GM18870 (cell line): ENCODE data around the gene DPP10.

Source experiments
- ATAC-seq: cut with Tn5 transposase; IDR thresholded peaks from one replicate; pipeline ENCODE4 v1.9.1; 2021; ENCODE audit warnings: moderate library complexity; ENCODE audit not compliant: unreplicated experiment

DPP10 gene

GRCh38 chr2:114789989-114790388 lies 347.5 kb downstream of the DPP10 start:
- ATAC-seq, result no peak

- no peak for ATAC-seq
These were observed 355.1 kb downstream of the DPP10 start for GRCh38 chr2:114797540-114797939.

GRCh38 chr2:114797942-114798341 lies 355.5 kb downstream of the DPP10 start:
- ATAC-seq, result no peak

GRCh38 chr2:114800371-114800770 lies 357.9 kb downstream of the DPP10 start:
- no peak for ATAC-seq

GRCh38 chr2:114805195-114805594 lies 362.8 kb downstream of the DPP10 start:
- no peak for ATAC-seq

GRCh38 chr2:114810092-114810491 lies 367.7 kb downstream of the DPP10 start:
- ATAC-seq, result no peak

DNA sequence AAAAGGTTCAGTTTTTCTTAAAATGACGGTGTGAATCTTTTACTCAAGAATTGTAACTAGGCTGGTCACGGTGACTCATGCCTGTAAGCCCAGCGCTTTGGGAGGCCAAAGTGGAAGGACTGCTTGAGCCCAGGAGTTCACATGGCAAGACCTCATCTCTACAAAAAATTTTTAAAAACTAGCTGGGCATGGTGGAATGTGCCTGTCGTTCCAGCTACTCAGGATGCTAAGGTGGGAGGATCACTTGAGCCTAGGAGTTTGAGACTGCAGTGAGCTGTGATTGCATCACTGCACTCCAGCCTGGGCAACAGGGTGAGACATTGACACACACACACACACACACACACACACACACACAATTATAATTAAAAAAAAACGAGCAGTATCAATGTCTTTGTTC lies 369.8 kb downstream of the DPP10 start:
- ATAC-seq, result no peak

DNA sequence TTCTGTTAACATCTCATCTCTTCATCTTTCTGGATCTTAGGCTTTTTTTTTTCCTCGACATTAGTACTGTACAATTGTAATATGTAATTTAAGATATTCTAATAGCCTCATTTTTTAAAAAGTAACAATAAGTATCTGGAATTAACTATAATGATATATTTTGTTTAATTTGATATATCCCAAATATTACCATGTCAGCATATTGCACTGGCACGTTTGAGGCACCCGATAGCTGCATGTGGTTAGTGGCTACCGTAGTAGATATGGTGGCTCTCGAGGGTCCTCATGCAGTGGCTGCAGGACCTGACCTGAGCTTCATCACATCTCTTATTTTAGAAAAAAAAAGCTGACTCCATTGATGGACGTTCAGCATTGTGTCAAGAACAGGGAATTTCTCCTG lies 371.9 kb downstream of the DPP10 start:
- ATAC-seq, result no peak

DNA sequence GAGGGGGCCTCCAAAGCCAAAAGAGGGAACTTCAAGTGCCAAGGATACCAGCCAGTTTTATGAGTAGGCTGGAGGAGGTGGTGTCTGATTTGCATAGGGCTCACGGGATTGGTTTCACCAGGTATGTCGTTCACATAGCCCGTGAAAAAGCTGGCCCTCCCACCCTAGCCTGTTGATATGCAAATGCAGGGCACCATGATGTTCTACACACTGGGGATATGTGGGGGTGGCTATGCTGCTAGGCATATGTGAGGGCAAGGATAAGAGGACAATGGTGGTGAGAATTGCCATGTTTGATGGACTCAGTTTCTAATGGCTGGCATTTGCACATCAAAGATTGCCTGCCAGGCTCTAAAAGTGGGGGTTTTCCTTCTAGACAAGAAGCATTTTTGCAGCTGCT lies 378.6 kb downstream of the DPP10 start:
- no peak for ATAC-seq

DNA sequence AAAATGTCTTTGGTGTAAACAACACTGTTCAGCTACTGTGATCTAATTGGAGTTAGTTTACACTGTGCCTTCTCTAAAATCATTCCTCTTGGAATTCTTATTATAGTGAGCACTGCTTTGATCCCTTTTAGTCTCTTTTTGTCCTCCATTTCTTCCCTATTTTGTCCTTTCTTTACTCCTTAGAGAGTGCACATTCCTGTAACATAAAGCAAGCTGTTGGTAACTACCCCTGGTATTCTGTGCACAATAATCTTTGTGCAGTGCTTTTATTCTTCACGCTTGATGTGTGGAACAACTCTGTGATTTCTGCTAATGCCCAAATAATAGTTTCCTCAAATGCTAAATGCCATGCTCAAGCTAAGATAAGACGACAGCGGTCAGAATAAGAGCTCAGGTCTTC lies 401.5 kb downstream of the DPP10 start:
- ATAC-seq, result no peak

DNA sequence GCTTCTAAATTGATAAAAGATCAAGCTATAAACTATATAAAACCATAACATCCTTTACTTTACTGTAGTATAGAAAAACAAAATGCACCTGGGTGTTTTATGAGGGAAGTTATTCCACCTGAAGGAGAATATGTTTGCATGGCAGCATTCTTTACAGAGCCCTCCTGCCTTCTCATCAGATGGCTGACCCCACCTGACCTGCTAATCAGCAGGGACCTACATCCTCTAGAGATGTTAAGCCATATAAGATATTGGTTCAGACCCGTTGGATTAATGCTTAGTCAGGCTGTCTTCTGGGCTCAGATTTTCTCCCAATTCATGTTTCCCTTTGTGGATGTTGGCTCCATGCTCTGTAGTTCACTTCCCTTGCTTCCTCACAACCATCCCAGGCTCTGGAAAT lies 414.8 kb downstream of the DPP10 start:
- ATAC-seq, result no peak

- no peak for ATAC-seq
These were observed 417.5 kb downstream of the DPP10 start for GRCh38 chr2:114859726-114860510.

DNA sequence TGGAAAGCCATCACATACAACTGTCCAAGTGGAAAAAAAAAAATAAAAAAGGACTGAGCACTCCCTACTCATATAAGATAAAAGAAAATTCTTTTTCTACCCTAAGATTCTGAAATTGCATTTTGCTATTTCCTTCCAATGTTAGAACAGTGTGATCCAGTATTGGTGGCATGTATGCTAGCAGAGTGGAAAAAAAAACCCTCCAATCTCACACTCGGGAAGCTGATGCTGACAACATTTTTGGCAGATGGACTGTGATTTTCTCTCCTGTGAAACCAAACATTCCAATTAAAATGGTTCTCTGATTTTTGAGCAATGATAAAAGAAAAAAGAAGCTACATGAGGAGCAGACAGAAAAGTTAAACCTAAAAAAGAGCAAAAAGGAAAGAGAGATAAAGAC lies 419.8 kb downstream of the DPP10 start:
- no peak for ATAC-seq

DNA sequence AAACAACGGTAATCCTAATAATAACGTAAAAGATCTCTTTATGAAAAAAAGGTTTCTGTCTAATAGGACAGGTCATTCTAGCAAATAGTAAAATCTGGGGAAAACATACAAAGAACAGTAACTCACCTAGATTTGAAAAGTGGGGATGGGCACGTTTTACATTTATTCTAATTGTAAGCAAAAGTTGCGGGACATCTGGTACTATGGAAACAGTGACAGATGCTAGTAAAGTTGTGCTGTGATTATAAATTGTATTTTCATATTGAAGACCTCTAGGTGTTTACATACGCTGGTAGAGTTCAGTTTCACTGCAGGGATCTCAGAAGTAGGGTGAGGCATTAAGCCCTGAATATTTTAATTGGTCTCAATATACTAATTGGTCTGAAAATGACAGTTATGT lies 422.5 kb downstream of the DPP10 start:
- no peak for ATAC-seq

DNA sequence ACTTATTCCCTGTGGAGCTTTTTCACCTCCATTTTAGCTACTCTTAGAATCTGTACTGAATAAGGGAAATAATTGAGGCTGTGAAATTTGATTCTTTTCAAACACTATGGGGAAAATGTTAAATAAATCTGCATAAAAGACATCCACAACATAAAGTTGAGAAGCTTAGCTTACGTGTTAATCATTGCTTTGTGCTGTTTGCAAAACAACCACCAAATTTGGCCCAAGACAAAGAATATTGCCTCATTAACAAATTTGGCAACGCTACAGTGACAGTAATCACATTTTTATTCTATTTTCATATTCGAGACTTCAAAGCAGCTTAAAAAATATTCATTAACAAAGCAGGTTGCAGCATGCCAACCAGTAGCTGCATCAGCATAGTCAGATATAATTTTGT lies 437.6 kb downstream of the DPP10 start:
- no peak for ATAC-seq

DNA sequence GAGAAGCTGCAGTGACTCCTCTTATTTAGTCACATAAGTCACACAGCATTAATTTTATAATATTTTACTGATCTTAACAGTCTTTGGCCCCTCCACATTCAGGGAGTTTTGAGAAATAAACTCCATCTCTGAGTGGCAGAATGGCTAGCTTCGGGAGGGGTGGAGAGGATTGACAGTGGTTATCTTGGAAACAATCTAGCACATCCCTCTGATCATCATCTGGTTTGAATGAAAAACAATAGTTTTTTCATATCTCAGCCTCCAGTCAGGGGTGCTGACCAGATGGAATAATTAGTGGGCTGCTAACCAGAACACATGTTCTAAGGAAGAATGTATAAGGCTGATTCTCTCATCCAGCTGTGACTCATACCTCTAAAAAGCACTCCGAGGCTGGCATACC lies 477.5 kb downstream of the DPP10 start:
- ATAC-seq, result no peak

GRCh38 chr2:114922076-114922475 lies 479.6 kb downstream of the DPP10 start:
- ATAC-seq, result no peak

- ATAC-seq, result no peak
These were observed 483.1 kb downstream of the DPP10 start for GRCh38 chr2:114925296-114926255.

- ATAC-seq, result no peak
These were observed 483.9 kb downstream of the DPP10 start for GRCh38 chr2:114926303-114926702.

DNA sequence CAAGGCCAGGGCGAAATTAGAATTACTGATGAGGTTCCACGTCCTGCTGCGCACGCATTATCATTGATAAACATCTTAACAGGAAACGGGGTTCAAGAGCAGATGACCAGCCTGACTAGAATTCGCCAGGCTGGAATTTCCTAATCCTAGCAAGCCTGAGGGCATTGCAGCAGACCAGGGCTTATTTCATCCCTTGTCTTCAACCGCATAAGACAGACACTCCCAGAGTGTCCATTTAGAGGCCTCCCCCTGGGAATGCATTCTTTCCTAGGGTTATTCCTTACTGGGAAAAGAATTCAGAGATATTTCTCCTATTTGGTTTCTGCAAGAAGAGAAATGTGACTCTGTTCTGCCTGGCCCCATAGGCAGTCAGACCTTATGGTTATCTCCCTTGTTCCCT lies 486.8 kb downstream of the DPP10 start:
- no peak for ATAC-seq

DNA sequence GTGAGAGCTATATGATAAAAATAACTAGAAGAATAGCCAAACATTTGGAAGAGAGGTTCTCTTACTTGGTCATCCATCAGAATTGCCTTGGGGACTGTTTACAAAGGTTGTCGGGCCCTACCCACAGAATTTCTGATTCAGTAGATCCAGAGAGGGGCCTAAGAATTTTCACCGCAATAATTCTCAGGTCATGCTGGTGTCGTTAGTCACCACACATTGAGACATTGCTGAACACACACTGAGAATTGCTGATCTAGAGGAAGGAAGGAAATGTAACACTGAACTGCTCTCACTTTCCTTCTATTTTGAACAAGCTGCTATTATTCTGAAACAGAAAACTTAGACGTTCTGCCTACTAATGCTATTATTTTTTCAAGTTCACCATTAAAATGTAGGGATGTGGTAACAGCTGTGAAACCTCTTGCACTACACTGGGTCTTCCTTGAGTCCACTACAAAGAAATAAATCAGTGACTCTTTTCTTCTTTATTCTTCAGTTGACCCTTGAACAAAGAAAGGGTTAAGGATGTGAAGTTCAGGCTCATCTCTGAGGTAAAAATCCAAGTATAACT lies 491.3 kb downstream of the DPP10 start:
- ATAC-seq, result no peak

- ATAC-seq, result no peak
These were observed 492.6 kb downstream of the DPP10 start for GRCh38 chr2:114935031-114935430.
